ENCODE results near the gene C1orf53.

GRCh38 chr1:197910120-197910991 lies 7.9 kb downstream of the C1orf53 start:
- TF ChIP-seq POLR2A (IDR thresholded peaks at IDR 0.05; ENCODE audit: low read length), result no peak
- TF ChIP-seq GATA1 (IDR thresholded peaks at IDR 0.05; ENCODE audit: low read depth, low read length), result no peak

Measured in erythroblast (primary cell).